NCI-H1436 (cell line): ENCODE data around the gene USP54.

ENCODE experiments used
- DNase-seq: peaks from one replicate; lab custom pipeline; 2025; lab: John Stamatoyannopoulos, UW

Gene USP54

DNA sequence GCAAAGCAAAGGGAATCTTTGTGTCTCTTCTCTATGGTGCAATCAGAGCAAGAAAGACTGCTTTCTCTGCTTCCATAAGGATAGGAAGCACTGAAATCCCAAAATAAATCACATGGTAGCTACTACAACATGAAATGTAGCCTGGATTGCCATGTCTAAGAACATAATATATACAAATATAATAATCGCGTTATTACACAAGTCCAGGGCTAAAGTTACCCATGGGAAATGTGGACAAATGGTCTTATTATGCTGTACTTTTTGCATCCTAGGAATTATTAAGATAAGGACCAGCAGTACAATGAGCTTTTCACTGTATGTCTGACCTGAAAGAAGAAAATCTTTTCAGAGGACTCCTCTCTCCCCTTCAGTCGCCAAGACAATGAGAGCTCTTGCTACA, 71.8 kb downstream of the USP54 start:
- no peak for DNase-seq

- no peak for DNase-seq
These were observed 73.8 kb downstream of the USP54 start for GRCh38 chr10:73517166-73517888.

DNA sequence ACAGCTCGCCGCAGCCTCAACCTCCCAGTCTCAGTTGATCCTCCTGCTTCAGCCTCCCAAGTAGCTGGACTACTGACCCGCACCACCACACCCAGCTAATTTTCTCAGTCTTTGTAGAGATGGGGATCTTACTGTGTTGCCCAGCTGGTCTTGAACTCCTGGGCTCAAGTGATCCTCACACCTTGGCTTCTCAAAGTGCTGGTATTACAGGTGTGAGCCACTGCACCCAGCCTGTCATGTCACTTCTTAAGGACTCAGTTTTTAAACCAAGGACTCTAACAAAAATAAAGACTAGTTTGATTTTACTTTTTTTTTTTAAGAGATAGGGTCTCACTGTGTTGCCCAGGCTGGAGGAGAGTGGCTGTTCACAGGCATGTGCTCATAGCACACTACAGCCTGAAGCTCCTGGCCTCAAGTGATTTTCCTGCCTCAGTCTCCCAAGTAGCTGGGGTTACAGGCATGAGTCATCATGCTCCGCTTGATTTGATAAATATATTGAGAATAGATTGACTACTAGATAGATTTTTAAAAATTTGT, 78.9 kb downstream of the USP54 start:
- no peak for DNase-seq

DNA sequence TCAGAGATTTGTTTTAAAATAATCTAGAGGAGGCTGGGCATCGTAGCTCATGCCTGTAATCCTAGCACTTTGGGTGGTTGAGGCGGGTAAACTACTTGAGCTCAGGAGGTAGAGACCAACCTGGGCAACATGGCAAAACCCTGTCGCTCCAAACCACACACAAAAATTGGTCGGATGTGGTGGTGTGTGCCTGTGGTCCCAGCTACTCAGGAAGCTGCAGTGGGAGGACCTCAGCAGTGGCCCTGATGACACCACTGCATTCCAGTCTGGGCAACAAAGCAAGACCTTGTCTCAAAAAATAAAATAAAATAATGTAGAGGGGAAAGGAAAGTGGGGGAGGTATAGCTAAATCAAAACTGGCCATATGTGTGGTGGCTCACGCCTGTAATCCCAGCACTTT, 81.4 kb downstream of the USP54 start:
- DNase-seq = no peak

DNA sequence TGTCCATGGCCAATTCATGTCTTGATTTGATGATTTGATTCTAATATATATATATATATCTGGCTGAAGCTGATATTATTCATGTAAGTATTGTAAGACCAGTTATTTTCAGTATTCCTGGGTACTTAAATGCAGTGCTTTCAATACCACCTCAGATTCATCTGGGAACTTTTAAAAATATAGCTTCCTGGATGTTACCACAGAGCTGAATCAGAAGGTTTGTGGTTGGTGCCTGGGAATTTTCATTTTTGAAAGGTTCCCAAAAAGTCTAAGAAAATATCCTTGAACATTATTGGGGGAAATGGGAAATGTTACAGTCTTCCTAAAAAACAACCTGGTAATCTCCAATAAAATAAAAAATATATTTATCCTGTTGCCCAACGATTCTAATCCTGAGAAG, 84.7 kb downstream of the USP54 start:
- no peak for DNase-seq

- DNase-seq = no peak
These were observed 85.1 kb downstream of the USP54 start for GRCh38 chr10:73506074-73506473.

DNA sequence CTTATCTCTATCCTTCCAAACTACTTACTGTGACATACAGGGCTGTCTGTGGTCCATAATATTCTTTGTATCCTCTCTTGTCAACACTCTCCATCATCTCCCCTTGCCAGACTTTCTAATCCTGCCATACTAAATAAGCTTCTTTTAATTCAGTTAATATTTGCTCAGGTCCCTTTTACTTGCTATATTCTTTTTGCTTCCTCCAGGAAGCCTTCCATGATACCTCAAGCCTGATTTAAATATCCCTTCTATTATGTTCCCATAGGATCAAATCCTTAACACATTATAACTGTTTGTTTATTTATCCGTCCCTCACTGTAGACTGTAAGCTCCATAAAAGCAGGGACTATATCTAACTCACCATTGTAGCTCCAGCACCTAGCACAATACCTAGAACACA, 88.1 kb downstream of the USP54 start:
- DNase-seq = no peak

GRCh38 chr10:73501651-73502050, 89.5 kb downstream of the USP54 start:
- DNase-seq = no peak

DNA sequence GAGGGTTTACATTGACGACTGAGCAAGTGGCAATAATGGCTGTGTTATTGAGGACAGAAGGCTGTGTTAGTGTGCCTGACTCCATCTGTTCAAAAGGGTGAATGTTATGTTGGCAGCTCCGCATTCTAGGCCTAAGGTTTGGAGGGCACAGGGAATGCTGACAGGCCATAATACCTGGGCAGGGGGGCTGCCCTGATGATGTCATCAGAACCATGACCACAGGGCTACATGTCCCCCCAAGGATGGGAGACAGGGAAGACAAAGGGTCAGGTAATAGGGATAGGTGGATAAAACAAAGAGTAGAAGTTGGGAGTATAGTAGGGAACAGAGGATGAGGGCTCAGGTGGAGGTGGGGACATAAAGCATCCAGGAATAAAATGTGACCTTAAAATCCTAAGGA, 93.5 kb downstream of the USP54 start:
- DNase-seq = no peak

- DNase-seq = peak; percentile 94
These were observed 95.1 kb downstream of the USP54 start, which contains the start of gene PPP3CB for GRCh38 chr10:73495884-73496674. PPP3CB (minus strand) TSS chr10:73496024; CDS start chr10:73495889, 135 bp downstream.

DNA sequence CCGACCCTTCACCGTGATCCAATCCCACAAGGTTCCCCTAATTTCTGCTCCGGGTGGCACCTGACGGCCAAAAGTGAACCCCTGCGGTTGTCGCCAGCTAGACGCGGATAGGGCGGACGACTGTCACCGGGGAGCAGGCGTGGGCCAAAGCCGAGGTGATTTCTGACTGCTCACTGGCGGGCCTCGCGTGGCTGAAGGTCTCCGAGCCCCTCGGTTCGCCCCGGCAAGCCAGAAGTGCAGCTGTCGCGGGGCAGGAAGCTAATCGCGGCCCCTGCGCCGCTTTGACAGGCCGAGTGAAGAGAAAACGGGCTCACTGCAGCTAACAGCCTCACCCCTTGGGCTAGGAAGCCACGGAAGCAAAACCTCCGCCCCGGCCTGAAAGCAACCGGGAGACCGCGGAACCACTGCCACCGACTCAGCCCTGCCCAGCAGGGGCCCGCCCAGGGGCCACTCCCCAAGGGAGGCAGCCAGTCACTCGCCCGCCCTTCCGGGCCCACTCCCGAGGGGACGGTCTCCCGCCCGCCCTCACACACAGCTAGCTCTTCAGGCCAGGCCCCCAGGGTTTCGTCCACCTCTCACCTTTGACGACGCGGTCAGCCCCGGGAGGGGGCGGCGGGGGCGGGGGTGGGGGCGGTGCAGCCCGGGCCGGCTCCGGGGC, 95.8 kb downstream of the USP54 start:
- peak; percentile 77 for DNase-seq

DNA sequence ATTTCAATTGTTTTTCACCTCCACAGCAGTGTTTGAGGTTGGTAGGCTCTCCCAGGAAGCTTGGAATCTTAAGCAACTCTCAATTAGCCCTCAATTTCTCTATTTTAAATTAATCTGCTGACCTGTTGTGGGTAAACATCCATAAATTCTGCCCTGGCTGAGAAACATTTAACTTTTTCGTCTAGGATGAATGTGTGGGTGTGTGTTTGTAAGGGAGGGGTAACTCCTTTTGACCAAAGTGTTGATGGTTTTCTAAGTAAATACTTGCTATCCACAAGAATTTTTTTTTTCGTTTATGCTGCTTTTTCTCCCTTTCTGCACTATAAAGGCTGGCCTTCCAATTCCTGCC, 96.3 kb downstream of the USP54 start:
- DNase-seq = no peak

GRCh38 chr10:73494213-73494612, 96.9 kb downstream of the USP54 start:
- no peak for DNase-seq

- no peak for DNase-seq
These were observed 97.4 kb downstream of the USP54 start for GRCh38 chr10:73493781-73494180.

GRCh38 chr10:73486601-73487000, 104.5 kb downstream of the USP54 start:
- DNase-seq = no peak

DNA sequence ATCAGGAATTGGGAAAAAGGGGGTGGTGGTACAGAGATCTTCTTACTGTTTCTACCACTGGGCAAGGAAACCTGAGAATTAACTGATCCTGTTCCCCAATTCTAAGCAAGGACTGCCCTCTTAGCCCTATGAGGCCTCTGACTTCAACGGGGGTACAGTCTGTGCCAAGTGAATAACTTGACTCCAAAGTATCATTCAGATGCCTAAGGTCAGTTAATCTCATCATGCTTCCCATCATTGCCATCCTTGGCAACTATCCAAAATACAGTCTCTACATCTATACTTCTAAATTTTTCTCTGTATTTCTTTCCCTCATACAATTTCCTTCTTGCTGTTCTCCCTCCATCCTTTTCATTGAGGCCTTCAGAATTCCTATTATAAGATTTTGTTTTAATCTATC, 105.8 kb downstream of the USP54 start:
- DNase-seq = no peak

- DNase-seq = no peak
These were observed 111.0 kb downstream of the USP54 start for GRCh38 chr10:73480158-73480557.

GRCh38 chr10:73478636-73479035, 112.5 kb downstream of the USP54 start:
- no peak for DNase-seq

DNA sequence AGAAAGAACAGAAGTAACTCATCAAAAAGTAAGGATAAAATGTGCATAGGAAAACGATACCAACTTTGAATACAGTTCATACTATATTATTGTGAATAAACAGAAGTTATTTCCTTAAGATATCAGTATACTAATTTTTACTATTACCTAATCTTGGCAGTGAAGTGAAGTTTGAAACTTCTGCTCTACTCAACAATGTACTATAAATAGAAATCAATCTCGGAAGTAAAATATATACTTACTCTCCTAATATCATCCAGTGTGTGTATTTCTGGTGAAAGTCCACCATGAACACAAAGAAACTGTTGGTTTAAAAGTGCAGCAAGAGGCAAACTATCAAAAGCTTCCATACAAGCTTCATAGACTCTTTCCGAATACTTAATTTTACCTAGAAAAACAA, 119.9 kb downstream of the USP54 start:
- no peak for DNase-seq

GRCh38 chr10:73469579-73469978, 121.6 kb downstream of the USP54 start:
- no peak for DNase-seq

GRCh38 chr10:73467206-73467605, 123.9 kb downstream of the USP54 start:
- DNase-seq = no peak

GRCh38 chr10:73465978-73466726, 125.0 kb downstream of the USP54 start:
- no peak for DNase-seq
